H9 (cell line): ENCODE measurements around the gene VWA5B1. TPM values are rescaled to one million over a fixed set of nuclear protein-coding genes. Genes with fewer than 3 reads are reported as not detected.

ENCODE experiments used
- DNase-seq: peaks from one replicate; pipeline ENCODE4 v3.0.0-alpha.2; 2017
- H2AFZ ChIP-seq: one replicate; pipeline ENCODE4 v1.6.1; 2013; ENCODE audit warnings: mild to moderate bottlenecking, low read length, control low read depth, moderate library complexity
- H2AK5ac ChIP-seq: 2 replicates; pipeline ENCODE4 v1.6.1; 2013; ENCODE audit warnings: low read length, control low read depth, mixed read lengths; ENCODE audit not compliant: insufficient read length
- H2BK120ac ChIP-seq: one replicate; pipeline ENCODE4 v1.6.1; 2013; ENCODE audit warnings: low read depth, mild to moderate bottlenecking, low read length, control low read depth, inconsistent platforms; ENCODE audit not compliant: poor library complexity, severe bottlenecking
- H2BK12ac ChIP-seq: 2 replicates; pipeline ENCODE4 v1.6.1; 2013; ENCODE audit warnings: low read length, control low read depth, mixed read lengths, low read depth; ENCODE audit not compliant: insufficient read length
- H2BK15ac ChIP-seq: 2 replicates; pipeline ENCODE4 v1.6.1; 2013; ENCODE audit warnings: low read depth, low read length, control low read depth
- H2BK20ac ChIP-seq: one replicate; pipeline ENCODE4 v1.6.1; 2013; ENCODE audit warnings: low read depth, mild to moderate bottlenecking, low read length, control low read depth, inconsistent platforms; ENCODE audit not compliant: poor library complexity, severe bottlenecking
- H2BK5ac ChIP-seq: 2 replicates; pipeline ENCODE4 v1.6.1; 2013; ENCODE audit warnings: low read length, control low read depth, mixed read lengths; ENCODE audit not compliant: insufficient read length
- H3K14ac ChIP-seq: 2 replicates; pipeline ENCODE4 v1.6.1; 2013; ENCODE audit warnings: low read length, control low read depth; ENCODE audit not compliant: insufficient read depth
- H3K18ac ChIP-seq: 2 replicates; pipeline ENCODE4 v1.6.1; 2013; ENCODE audit warnings: low read depth, mild to moderate bottlenecking, mixed read lengths, low read length, control low read depth; ENCODE audit not compliant: insufficient read length
- H3K23ac ChIP-seq: 2 replicates; pipeline ENCODE4 v1.6.1; 2013; ENCODE audit warnings: low read length, control low read depth, mixed read lengths, low read depth; ENCODE audit not compliant: insufficient read length
- H3K23me2 ChIP-seq: 2 replicates; pipeline ENCODE4 v1.6.1; 2013; ENCODE audit warnings: low read depth, mild to moderate bottlenecking, mixed read lengths, low read length, control low read depth; ENCODE audit not compliant: insufficient read length, poor library complexity, severe bottlenecking
- H3K27ac ChIP-seq: 2 replicates; pipeline ENCODE4 v1.5.1; 2013; ENCODE audit warnings: low read length, control low read depth, mixed read lengths, low read depth; ENCODE audit not compliant: insufficient read length
- H3K27me3 ChIP-seq: 2 replicates; pipeline ENCODE4 v1.6.1; 2013; ENCODE audit warnings: low read length, control low read depth, inconsistent platforms; ENCODE audit not compliant: insufficient read depth
- H3K4ac ChIP-seq: 2 replicates; pipeline ENCODE4 v1.6.1; 2013; ENCODE audit warnings: low read depth, mild to moderate bottlenecking, control low read depth, inconsistent platforms, low read length, moderate library complexity
- H3K4me1 ChIP-seq: 2 replicates; pipeline ENCODE4 v1.6.1; 2013; ENCODE audit warnings: low read length, control low read depth, inconsistent platforms; ENCODE audit not compliant: insufficient read depth
- H3K4me2 ChIP-seq: 2 replicates; pipeline ENCODE4 v1.6.1; 2013; ENCODE audit warnings: low read length, control low read depth, mixed read lengths; ENCODE audit not compliant: insufficient read length, insufficient read depth
- H3K56ac ChIP-seq: 2 replicates; pipeline ENCODE4 v1.6.1; 2013; ENCODE audit warnings: low read depth, mild to moderate bottlenecking, mixed read lengths, low read length, control low read depth; ENCODE audit not compliant: insufficient read length
- H3K79me1 ChIP-seq: 2 replicates; pipeline ENCODE4 v1.6.1; 2013; ENCODE audit warnings: low read depth, mild to moderate bottlenecking, moderate library complexity, low read length, control low read depth, inconsistent platforms; ENCODE audit not compliant: insufficient read depth, poor library complexity, severe bottlenecking
- H3K79me2 ChIP-seq: 2 replicates; pipeline ENCODE4 v1.6.1; 2013; ENCODE audit warnings: low read length, control low read depth, inconsistent platforms; ENCODE audit not compliant: insufficient read depth
- H3K9ac ChIP-seq: 2 replicates; pipeline ENCODE4 v1.6.1; 2013; ENCODE audit warnings: low read length, control low read depth, mixed read lengths; ENCODE audit not compliant: insufficient read length; ENCODE audit errors: extremely low read depth
- H3K9me3 ChIP-seq: one replicate; pipeline ENCODE4 v1.6.1; 2013; ENCODE audit warnings: low read depth, low read length, inconsistent platforms; ENCODE audit not compliant: control insufficient read depth
- H3T11ph ChIP-seq: one replicate; pipeline ENCODE4 v1.6.1; 2013; ENCODE audit warnings: mild to moderate bottlenecking, low read length, control low read depth, inconsistent platforms
- H4K20me1 ChIP-seq: one replicate; pipeline ENCODE4 v1.6.1; 2013; ENCODE audit not compliant: control insufficient read depth, insufficient read length, insufficient read depth
- H4K5ac ChIP-seq: 2 replicates; pipeline ENCODE4 v1.6.1; 2013; ENCODE audit warnings: low read depth, mild to moderate bottlenecking, mixed read lengths, low read length, control low read depth; ENCODE audit not compliant: insufficient read length
- H4K8ac ChIP-seq: replicated peaks from 2 replicates; pipeline ENCODE4 v1.6.1; 2013; ENCODE audit warnings: low read length, control low read depth, mixed read lengths, low read depth; ENCODE audit not compliant: insufficient read length
- H4K91ac ChIP-seq: 2 replicates; pipeline ENCODE4 v1.6.1; 2013; ENCODE audit warnings: low read depth, mild to moderate bottlenecking, moderate library complexity, mixed read lengths, low read length, control low read depth; ENCODE audit not compliant: insufficient read length
- H3K27ac Mint-ChIP-seq, 3 experiments: 2 replicates in 2 of 3; 3 replicates in 1 of 3; pipeline ENCODE4 v1.8.0; 2020 to 2021; ENCODE audit warnings: mixed read lengths in 3 of 3, mild to moderate bottlenecking in 1 of 3, moderate library complexity in 1 of 3
- H3K27me3 Mint-ChIP-seq: 2 replicates; pipeline ENCODE4 v1.8.0; 2021; ENCODE audit warnings: low read depth, mild to moderate bottlenecking, moderate library complexity, mixed read lengths
- H3K36me3 Mint-ChIP-seq, 3 experiments: 2 replicates in 2 of 3; 3 replicates in 1 of 3; pipeline ENCODE4 v1.8.0; 2020 to 2021; ENCODE audit warnings: low read depth in 3 of 3, mixed read lengths in 3 of 3; ENCODE audit not compliant: insufficient read depth in 1 of 3
- H3K4me1 Mint-ChIP-seq, 2 experiments: 2 replicates each; pipeline ENCODE4 v1.8.0; 2020; ENCODE audit warnings: mixed read lengths in 2 of 2
- H3K4me3 Mint-ChIP-seq, 2 experiments: 2 replicates in 1 of 2; 3 replicates in 1 of 2; pipeline ENCODE4 v1.8.0; 2020 to 2021; ENCODE audit warnings: mild to moderate bottlenecking in 2 of 2, mixed read lengths in 2 of 2, moderate library complexity in 1 of 2
- H3K9me3 Mint-ChIP-seq, 2 experiments: 2 replicates in 1 of 2; 3 replicates in 1 of 2; pipeline ENCODE4 v1.8.0; 2020; ENCODE audit warnings: mild to moderate bottlenecking in 2 of 2, mixed read lengths in 2 of 2, moderate library complexity in 1 of 2
- CTCF ChIP-seq: fragments of 200-600 bp; sonication (generic); conservative IDR thresholded peaks from 3 replicates; pipeline ENCODE4 v1.8.0; 2021; ENCODE audit warnings: antibody characterized with exemption, mild to moderate bottlenecking
- WGBS: extraction: QIAGEN DNeasy Blood & Tissue Kit; methylation state at CpG from one replicate; pipeline ENCODE4 v1.1.7; 2013; ENCODE audit warnings: missing lambda C conversion rate, low lambda C conversion rate, mixed read lengths; ENCODE audit not compliant: insufficient read length; ENCODE audit errors: extremely low coverage; 5-methylcytosine and 5-hydroxymethylcytosine counted together
- total RNA-seq: library from RNA; stranded (reverse); gene quantifications from 2 replicates; pipeline ENCODE4 v1.2.1, GENCODE V29; 2021

VWA5B1 gene
- total RNA-seq, 1 experiment from 2014 or later, result not detected

DNA sequence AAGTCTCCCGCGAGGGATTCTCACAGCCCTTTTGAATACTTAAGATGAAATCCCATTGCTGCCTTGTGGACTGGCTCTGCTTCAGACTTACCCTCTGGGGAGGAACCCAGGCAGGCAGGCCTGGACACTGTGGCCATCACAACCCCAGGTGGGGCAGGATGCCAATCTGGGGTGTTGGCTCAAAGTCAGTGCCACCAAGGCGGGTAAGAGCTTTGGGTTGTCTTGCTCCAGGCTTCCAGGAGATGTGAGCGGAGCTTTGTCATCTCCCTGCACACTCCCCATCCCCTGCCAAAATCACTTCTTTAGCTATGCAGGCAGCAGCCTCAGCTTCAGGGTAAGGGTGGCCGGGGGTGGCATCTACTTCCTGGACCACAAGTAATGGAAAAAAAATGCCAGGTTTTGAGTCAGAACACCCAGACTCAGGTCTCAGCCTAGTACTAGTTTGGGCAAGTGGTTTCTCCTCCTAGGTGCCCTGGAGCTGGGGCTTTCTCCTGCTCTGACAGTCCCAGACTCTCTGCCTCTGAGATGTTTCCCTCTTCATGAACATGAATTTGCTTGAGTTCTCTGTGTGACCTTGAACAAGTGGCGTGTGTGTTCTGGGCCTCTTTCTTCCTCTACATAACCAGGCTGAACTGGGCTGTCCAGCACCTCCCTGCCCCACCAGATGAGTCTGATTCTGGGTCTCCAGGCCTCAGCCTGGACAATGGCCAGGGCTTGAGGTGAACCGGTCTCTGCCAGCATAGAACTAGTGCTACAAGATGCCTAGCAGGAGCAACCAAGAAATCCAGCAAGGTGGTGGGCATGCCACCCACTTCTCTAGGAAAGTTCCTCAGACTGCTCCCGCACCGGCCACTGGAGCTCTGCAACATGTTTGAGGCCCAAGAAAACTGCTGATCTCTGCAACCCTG, 65.4 kb downstream of the VWA5B1 start:
- H3K79me2 ChIP-seq, result no peaks in the 10 kb centered on the region
- H2AK5ac ChIP-seq, result no peak overlapping the region
- no peak overlapping the region for H3T11ph ChIP-seq
- Mint-ChIP-seq H3K27ac (no peak overlapping the region), H3K27me3 (peaks cover 40% of the 10 kb centered on the region), H3K4me3 (no peak overlapping the region), H3K36me3 (no peaks in the 10 kb centered on the region), H3K9me3 (no peaks in the 10 kb centered on the region; a peak in 1 of 5 replicates), H3K4me1 (peaks cover 3 to 11% of the 10 kb centered on the region in 2 experiments; a peak in 3 of 4 replicates)
- no peak overlapping the region for H3K27ac ChIP-seq
- H2BK15ac ChIP-seq, result no peak overlapping the region
- H3K79me1 ChIP-seq, result no peaks in the 10 kb centered on the region
- no peak overlapping the region for H3K4me2 ChIP-seq
- H2BK20ac ChIP-seq, result no peak overlapping the region
- H2BK120ac ChIP-seq, result no peak overlapping the region
- no peaks in the 10 kb centered on the region for H3K4me1 ChIP-seq
- H3K23ac ChIP-seq, result no peak overlapping the region
- no peak overlapping the region for H2AFZ ChIP-seq
- no peak overlapping the region for H4K5ac ChIP-seq
- no peak for TF ChIP-seq CTCF
- no peaks in the 10 kb centered on the region for H3K9me3 ChIP-seq
- H3K4ac ChIP-seq, result no peak overlapping the region
- H3K27me3 ChIP-seq, result no peaks in the 10 kb centered on the region
- no peak overlapping the region for H2BK12ac ChIP-seq
- DNase-seq, result no peak
- no CpG with 5 or more reads among the region's 9 CpGs for WGBS
- no peaks in the 10 kb centered on the region for H3K23me2 ChIP-seq
- no peak overlapping the region for H3K56ac ChIP-seq
- no peaks in the 10 kb centered on the region for H4K20me1 ChIP-seq
- H4K8ac ChIP-seq, result no peak overlapping the region
- no peak overlapping the region for H2BK5ac ChIP-seq
- no peak overlapping the region for H3K14ac ChIP-seq
- no peak overlapping the region for H3K9ac ChIP-seq
- no peak overlapping the region for H3K18ac ChIP-seq
- H4K91ac ChIP-seq, result no peak overlapping the region
